Inflammatory macrophage treated with lipopolysaccharide for 1 hour (primary cell): ENCODE data around the gene EHBP1.

Experiments
- DNase-seq, 2 donors: peaks; one replicate each; pipeline ENCODE4 v3.0.0-alpha.2; 2020 to 2022

Gene EHBP1

DNA sequence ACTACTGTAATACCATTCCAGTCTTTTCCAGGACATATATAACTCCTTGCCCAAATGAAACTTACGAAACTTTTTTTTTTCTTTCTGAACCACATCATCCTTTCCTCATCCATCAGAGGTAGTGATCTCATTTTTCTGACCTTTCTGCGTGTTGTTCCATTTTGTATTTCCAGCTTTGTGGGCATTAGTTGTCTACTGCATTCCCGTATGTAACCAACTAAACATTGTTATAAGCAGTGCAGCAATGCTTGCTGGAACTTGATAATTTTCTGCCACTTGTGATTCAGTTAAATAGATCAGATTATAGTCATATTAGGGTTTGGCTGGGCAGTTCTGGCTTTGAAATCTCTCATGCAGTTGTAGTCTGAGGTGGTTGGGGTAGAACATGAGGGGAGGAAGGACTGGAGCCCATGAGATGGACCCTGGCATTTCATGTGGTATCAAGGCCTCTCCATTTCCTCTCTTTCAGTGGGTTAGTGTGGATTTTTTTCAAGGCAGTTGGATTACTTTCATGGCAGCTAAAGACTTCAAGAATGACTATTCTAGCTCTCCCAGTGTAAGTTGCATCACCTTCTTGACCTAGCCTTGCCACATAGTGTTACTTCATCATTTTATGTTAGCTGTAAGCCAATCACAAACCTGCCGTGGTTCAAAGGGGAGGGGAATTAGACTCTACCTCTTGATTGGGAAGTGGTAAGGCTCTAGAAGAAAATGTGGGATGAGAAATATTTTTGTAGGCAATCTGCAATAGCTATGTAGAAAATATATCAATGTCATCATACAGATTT, 80.5 kb downstream of the EHBP1 start:
- peak; percentile 53 for DNase-seq

DNA sequence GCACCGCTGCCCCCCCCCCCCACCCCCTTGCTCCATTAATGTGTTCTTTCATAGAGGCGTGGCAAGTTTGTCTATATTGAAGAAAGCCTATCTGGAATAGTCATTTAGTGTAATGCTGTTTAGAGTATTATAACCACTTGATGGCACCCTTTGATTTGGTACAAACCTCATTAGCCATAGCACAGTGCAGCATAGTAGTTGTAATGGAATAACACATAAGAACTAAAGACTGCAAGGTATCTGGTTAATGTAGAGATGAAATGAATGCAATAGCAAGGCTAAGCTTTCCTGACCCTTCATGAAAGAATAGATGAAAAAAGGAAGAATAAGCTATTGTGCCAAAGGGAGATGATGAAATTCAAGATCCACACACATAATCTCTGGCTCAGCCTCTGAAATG, 81.9 kb downstream of the EHBP1 start:
- peak; percentile 28 to 31 for DNase-seq

DNA sequence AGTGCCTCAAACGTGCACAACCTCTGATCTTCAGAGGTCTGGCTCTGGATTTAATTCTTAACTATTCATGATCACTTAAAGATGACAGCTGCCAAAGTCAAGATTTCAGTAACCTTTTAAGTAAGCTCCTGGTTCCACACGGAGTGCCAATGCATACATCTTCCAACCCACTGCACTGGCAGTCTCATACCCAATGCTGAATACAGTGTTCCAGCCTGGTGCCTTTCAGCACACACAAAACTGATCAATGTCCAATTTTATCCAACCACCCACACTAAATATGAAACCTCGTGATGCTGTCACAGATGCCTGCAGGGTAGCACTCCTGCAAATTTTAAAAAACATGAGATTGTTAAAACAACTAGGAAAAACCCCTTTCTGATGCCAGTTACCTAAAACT, 84.0 kb downstream of the EHBP1 start:
- DNase-seq = no peak

DNA sequence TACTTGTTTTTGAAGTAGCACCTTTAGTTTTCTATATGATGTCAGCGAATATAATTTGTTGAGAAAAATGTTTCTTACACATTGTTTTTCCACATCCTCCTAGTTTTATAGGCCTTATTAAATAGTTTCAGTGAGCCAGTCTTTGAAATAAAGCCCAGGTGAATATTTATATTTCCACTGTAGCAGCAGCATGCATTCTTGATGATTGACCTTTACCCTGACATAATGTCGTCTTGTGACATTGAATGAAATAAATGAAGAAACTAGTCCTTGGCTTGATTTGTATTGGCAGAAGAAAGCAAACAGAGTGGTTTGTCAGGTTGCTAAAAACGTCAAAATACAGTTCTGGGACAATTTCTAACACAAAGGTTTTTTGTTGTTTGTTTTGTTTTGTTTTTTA, 84.4 kb downstream of the EHBP1 start:
- DNase-seq = no peak

DNA sequence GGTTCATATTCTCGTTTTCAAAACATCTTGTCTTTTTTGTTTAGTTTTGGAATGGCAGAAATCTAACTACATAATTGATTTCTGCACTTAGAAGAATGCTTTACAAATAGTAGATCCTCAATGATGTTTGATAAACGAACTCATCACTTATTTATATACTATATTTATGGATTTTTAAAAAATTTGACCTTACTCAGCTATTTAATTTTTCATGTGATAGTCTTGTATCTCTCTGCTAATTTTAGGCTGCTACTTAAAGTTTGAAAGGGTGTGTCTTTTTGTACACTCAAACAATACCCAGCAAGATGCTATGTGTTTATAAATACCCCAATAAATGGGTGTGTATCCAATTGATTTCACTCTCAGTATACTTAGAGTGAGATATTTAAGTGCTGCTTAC, 86.9 kb downstream of the EHBP1 start:
- DNase-seq = no peak

DNA sequence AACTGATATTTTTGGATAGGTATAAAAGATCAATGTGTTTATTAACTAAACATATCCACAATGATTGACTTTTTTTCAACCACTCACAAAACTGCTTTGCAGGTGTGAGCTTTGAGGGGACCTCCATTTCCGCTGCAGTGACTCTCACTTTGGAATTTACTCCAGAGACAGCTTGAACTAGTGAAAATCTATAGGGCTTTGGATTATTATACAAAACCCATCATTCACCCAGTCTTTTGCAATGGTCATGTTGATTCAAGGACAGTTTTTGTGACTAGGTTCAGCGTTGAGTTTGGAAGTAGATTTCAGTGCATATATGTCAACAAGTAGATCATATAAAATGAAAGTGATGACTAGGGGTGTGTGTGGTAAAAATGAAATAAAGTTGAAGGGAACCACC, 87.7 kb downstream of the EHBP1 start:
- DNase-seq = no peak

DNA sequence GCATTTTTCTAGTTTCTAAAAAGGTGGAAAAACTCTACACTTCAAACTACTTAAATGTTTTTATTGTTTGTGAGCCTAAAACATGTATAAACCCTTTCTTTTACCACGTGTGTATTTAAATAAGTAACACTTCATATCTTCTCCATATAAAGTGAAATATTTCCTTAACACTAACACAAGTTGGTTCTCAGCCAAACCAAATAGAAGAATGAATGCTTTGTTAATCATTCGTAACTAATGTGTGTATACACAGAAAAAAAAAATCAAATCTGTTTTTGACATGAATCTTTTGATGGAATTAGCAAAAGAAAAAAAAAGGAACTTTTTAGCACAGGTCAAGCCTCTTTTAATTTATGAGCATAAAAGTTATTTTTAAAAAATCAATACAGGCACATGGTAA, 89.3 kb downstream of the EHBP1 start:
- no peak for DNase-seq

DNA sequence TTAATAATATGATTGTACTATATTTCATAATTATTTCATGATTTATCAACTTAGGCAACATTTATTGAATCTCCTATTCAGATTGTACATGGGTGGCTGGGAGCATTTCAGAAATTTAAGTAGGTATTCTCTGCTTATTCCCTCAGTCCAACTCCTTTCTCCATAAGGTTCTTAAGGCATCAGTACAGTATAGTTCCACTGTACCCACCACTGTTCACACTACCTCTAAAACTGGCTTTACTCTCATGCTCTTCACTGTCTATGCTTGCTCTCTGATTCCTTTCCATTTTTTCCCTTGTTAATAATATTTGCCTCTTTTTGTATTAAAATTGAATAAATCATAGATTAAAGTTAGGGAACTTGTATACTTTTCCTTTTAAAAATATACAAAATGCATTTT, 89.8 kb downstream of the EHBP1 start:
- no peak for DNase-seq

DNA sequence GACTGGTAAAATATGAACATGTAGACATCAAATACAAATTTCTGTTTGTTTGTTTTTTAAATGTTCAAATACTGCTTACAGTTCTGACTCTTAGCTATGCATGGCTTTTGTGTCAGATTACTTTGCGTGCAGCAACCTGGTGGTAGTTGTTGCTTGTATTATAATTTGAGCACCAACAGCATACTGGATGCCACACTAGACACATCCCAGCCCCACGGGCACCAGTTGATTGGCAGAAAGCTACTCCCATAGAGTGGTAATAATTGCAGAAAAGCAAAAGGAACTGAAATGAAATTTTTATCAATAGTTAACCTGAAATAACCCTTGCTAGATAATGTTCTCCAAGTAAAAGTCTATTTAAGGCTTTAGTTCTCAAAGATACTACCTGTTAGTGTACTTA, 91.6 kb downstream of the EHBP1 start:
- no peak for DNase-seq

DNA sequence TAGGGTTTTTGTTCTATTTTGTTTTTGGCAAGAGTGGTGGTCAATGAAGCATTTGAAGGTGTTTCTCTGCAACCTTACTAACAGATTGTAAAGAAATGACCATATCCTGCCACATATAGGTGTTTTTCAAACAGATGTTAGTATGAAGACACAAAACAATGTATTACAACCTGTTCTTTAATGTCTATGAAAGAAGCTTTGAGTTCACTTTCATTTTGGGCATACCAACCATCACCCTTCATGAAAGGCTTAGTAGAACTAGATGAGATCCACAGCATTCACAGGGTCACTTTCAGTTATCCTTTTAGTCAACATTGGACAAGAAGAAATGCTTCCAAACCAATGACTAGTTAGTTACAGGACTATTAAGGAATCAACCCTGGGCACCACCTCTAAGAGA, 95.1 kb downstream of the EHBP1 start:
- DNase-seq = no peak

DNA sequence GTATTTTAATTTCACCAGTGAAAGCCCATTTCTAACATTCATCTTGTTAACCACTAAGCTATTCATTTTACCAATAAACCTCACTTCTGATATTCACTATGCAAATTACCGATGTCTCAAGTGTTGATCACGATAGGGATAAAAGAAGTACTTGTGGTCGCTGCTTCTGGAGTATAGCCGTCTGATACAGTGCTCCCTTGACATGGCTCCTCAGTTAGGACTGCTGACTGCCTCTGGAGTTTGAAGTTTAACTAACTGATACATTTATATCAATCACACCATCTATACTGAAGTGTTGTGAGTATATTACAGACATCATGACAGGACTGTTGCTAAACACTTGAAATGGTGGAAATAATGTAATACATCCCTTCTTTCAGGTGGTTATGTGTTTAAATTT, 95.6 kb downstream of the EHBP1 start:
- no peak for DNase-seq

DNA sequence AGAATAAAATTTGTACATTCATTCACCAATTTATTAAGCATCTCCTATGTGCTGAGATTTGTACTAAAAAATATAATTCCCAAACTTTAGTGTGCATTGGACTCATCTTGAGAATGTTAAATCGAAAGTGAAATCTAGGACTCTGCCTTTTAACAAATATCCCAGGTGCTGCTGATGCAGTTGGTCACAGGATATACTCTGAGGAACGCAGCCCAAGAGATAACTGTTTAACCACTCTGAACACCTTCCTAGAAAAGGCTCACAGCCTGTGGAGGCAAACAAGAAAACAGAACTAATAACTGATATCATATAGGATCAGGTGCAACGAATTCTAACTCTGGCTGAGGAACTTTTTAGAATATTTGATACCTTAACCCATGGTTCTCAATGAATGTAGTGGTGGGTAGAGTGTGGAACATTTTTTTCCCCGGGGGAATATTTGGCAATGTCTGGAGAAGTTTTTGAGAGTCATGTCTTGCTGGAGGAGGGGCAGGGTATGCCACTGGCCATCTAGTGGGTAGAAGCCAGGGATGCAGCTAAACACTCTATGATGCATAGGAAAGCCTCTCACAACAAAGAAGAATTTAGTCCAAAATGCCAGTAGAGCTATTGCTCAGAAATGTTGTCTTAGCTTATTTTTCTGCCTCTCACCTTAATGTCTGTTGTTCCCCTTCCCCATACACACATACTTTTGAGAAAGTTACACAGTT, 96.5 kb downstream of the EHBP1 start:
- no peak for DNase-seq

DNA sequence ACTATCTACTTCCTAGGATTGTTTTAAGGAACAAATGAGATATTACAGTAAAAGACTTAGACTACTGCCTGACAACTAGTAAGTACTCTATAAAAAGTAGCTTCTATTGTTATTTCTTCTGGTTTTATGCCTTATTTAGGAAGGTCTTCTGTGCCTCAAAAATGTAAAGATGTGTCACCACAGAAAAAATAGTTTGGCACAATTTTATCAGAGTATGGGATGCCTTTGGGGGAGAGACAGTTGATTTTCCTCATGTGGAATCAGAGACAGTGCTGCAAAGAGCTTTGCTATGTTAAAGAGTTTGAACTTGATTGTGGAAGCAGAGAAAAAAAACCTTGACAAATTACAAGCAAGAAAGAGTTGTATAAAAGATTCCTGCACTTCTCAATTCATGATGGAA, 98.4 kb downstream of the EHBP1 start:
- no peak for DNase-seq

DNA sequence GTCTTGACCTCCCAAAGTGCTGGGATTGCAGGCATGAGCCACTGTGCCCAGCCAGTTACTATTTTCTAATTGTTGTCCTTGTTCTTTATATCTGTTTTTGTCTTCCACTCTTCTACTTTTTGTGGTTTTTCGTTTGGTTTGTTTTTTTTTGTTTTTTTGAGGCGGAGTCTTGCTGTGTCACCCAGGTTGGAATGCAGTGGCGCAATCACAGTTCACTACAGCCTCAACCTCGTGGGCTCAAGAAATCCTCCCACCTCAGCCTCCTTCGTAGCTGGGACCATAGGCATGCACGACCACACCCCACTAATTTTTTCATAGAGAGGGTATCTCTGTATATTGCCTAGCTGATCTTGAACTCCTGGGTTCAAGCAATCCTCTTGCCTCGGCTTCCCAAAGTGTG, 100.7 kb downstream of the EHBP1 start:
- DNase-seq = no peak

DNA sequence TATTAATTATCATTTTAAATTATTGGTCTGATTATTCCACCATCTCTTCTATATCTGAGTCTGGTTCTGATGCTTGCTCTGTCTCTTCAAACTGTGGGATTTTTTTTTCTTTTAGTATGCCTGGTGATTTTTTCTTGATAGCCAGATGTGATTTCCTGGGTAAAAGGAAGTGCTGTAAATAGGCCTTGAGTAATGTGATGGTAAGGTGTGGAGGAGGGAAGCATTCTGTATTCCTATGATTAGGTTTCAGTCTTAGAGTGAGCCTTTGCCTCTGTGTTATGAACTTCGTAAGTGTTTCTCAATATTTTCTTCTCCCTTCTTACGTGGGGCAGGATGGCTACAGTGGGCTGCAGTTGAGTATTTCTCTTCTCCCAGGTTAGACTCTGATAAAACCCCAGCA, 103.0 kb downstream of the EHBP1 start:
- no peak for DNase-seq

DNA sequence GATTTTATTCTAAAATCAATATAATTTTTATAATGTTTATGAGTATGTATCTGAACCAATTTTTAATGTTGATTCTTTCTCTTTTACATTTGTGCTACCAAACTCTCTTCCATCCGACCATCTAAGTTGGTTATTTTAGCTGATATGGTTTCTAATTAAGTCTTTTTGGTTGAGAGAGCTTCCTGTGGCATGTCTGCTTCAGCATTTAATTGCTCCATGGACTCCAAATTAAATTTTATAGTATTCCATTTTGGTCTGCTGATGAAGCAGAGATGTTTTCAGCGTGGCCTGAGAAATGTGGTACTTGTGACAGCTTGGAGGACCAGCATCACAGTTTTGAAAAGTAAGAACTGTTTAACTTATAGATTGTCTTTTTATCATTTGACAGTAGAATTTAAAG, 105.6 kb downstream of the EHBP1 start:
- DNase-seq = no peak

DNA sequence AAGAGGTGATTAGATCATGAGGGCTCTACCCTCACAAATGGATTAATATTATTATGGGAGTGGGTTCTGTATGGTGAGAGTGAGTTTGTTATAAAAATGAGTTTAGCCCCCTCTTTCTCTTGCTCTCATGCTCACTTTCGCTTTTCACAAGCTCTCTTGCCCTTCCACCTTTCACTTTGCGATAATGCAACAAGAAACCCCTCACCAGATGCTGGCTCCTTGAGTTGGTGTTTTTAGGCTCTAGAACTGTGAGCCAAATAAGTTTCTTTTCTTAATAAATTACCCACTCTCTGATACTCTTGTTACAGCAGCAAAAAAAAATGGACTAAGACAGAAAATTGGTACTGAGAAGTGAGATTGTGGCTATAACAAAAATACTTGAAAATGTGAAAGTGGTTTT, 106.5 kb downstream of the EHBP1 start:
- no peak for DNase-seq

DNA sequence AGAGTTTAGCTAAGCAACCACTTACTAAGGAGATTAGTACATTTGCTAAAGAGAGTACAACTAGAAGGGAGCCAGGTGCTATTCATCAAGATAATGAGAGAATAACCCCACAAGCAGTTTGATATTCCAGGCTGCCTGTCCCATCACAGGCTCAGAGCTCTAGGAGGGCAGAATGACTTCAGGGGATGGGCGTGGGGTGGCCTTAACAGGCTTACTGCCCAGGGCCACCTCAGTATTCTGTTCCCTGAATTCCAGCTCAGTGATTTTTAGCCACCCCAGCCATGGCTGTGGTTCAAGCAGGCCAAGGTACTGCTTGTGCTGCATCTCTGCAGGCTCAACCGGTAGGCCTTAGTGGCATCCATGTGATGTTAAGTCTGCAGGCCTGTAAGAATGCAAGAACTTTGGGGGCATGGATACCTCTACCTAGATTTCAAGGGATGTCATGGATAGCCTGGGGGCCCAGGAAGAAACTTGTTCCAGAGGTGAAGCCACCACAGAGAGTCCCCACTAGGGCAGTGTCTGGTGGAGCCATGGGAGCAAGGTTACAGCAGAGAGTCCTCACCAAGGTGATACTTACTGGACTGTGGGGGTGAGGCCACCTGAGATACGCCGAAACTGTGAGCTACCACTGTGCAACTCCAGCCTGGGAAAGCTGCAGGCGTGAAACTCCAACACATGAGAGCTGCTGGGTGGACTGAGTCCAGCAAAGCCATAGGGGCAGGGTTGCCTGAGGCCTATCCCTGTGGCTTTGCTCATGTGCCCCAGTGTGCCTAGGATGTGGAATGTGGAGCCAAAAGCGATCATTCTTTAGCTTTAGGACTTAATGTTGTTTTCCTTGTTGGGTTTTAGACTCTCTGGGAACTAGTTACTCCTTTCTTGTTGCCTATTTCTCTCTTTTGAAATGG, 107.7 kb downstream of the EHBP1 start:
- no peak for DNase-seq

DNA sequence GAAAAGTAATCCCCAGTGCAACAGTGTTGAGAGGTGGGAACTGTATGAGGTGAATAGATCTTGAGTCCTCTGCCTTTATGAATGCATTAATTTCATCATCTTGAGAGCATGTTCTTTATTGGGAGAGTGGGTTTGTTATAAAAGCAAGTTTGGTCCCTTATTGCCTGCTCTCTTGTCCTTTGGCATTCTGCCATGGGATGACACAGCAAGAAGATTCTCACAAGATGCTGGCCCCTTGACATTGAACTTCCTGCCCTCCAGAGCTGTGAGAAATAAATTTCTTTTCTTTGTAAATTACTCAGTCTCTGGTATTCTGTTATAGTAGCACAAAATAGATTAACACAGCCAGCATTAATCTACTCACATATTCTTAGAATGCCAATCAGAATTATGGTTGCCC, 108.6 kb downstream of the EHBP1 start:
- no peak for DNase-seq

DNA sequence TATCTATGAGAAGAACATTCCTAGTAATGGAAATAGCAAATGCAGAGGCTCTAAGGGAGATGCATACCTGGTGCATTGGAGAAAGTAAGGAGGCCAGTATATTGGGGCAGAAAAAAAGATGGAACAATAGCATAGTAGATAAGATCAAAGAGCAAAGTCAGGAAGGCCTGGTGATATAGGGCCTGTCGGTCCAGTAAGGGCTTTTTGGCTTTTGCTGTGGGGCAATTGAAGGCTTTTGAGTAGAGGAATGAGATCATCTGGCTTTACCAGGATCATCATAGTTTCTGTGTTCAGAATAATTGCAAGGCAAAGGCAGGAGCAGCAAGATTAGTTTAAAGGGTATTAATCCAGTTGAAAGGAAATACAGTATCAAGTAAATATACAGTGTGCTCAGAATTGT, 111.8 kb downstream of the EHBP1 start:
- no peak for DNase-seq

DNA sequence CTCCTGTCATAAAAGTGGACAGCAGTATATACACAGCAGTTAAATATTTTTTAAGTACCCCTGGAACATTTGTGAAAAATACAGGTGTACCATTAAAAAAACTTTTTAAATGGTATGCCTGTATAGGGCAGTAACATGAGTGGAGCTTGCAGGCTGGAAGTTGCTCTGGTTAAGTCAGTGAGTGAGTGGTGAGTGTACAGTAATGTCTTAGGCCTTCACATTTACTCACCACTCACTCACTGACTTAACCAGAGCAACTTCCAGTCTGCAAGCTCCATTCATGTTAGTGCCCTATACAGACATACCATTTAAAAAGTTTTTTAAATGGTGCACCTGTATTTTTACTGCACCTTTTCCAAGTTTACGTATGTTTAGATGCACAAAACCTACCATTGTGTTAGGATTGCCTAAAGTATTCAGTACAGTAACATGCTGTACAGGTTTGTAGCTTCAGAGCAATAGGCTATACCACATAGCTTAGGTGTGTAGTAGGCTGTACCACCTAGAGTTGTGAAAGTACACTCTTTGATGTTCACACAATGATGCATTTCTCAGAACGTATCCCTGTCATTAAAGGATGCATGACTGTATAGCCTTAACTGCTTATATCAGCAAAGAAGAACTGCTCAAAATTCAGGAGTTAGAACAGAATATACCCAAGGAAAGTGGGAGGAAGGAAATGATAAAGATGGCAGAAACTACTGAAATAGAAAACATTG, 112.6 kb downstream of the EHBP1 start:
- no peak for DNase-seq

DNA sequence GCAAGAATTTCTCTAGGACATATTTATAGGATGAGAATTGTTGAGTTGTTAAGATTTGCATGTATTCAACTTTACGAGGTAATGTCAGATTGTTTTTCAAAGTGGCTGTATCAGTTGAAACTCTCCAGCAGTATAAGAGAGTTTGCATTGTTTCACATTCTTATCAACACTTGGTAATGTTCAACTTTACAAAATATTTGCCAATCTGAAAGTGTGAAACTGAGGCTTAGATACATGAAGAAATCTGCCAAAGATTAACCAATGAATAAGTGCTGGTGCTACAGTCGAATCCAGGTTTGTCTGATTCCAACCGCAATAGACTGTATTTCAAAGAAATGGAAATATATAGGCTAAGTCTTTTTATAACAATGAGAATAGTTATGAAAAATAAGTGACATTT, 117.0 kb downstream of the EHBP1 start:
- DNase-seq = no peak

DNA sequence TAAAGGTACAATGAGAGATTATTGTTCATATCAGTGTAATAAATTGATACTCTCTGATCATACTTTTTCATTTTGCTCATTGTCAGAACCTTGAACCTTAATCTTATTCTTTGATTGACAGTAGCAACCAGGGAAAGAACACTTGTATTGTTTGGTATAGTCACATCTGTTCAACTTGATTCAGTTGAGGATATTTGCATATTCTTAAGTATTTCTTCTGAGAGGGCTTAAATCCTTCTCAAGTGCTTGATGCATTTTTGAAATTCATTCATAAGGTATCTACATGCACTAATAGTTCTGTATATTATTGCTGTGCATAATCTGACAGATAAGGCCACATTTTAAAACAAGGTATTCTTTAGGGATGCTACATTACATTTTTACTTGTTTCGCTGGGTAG, 118.9 kb downstream of the EHBP1 start:
- DNase-seq = no peak
